ENCODE measurements around the gene FAM222B. TPM values are rescaled to one million over a fixed set of nuclear protein-coding genes. Genes with fewer than 3 reads are reported as not detected.

FAM222B gene
- total RNA-seq, 2 experiments from 2014 or later = 4.0 to 15.2 TPM

- Histone ChIP-seq H3K27ac (ENCODE audit: low read depth, low read length, poor library complexity, severe bottlenecking) (peak overlapping the region; percentile 29), H2AFZ (ENCODE audit: low read length) (no peak overlapping the region), H3K9me2 (ENCODE audit: insufficient read depth, low read length) (no peaks in the 10 kb centered on the region), H3K36me3 (ENCODE audit: insufficient read depth, low read length) (peaks cover 22% of the 10 kb centered on the region), H4K20me1 (ENCODE audit: insufficient read depth, low read length) (no peaks in the 10 kb centered on the region), H3K9me3 (ENCODE audit: low read length) (no peaks in the 10 kb centered on the region), H3K4me2 (ENCODE audit: low read length) (no peak overlapping the region), H3K4me1 (ENCODE audit: insufficient read depth, low read length, poor library complexity, severe bottlenecking) (peaks cover 75% of the 10 kb centered on the region), H3K79me2 (ENCODE audit: insufficient read depth, low read depth, low read length) (peaks cover 30% of the 10 kb centered on the region), H3K4me3 (ENCODE audit: low read depth, low read length, poor library complexity, severe bottlenecking) (no peak overlapping the region)
- intact Hi-C loops (cut with micrococcal nuclease; ENCODE audit: unreplicated experiment) = no loop called here
- ChIA-PET POLR2A (interaction anchor here (0.7 kb wide), 1 partner anchor 36 kb away, joined by 6 read pairs; no protein-coding TSS in a partner anchor), CTCF (ENCODE audit: unreplicated experiment) (no interaction called here)
- BruUV-seq (replicated peaks) = no TSS peak
- DNase-seq (ENCODE audit: low spot score) = no peak
- TF ChIP-seq EZH2phosphoT487 (IDR thresholded peaks at IDR 0.05; ENCODE audit: borderline replicate concordance, low read depth, low read length) (no peak), CTCF (conservative IDR thresholded peaks at IDR 0.05; ENCODE audit: low read length) (no peak)
Measured at GRCh38 chr17:28891201-28891600, 48.6 kb upstream of the FAM222B start.

GRCh38 chr17:28889996-28890395 lies 47.4 kb upstream of the FAM222B start:
- no peak for DNase-seq (ENCODE audit: low spot score)
- TF ChIP-seq EZH2phosphoT487 (IDR thresholded peaks at IDR 0.05; ENCODE audit: borderline replicate concordance, low read depth, low read length) (no peak), CTCF (conservative IDR thresholded peaks at IDR 0.05; ENCODE audit: low read length) (no peak)
- Histone ChIP-seq H3K27ac (ENCODE audit: low read depth, low read length, poor library complexity, severe bottlenecking) (no peak overlapping the region), H3K36me3 (ENCODE audit: insufficient read depth, low read length) (peaks cover 25% of the 10 kb centered on the region), H2AFZ (ENCODE audit: low read length) (no peak overlapping the region), H4K20me1 (ENCODE audit: insufficient read depth, low read length) (no peaks in the 10 kb centered on the region), H3K4me1 (ENCODE audit: insufficient read depth, low read length, poor library complexity, severe bottlenecking) (peaks cover 63% of the 10 kb centered on the region), H3K4me2 (ENCODE audit: low read length) (no peak overlapping the region), H3K9me3 (ENCODE audit: low read length) (no peaks in the 10 kb centered on the region), H3K79me2 (ENCODE audit: insufficient read depth, low read depth, low read length) (peaks cover 18% of the 10 kb centered on the region; the same call in 1 of the 2 replicates), H3K9me2 (ENCODE audit: insufficient read depth, low read length) (no peaks in the 10 kb centered on the region), H3K4me3 (ENCODE audit: low read depth, low read length, poor library complexity, severe bottlenecking) (no peak overlapping the region)
- ChIA-PET CTCF (ENCODE audit: unreplicated experiment) (no interaction called here), POLR2A (interaction anchor here (0.7 to 1.0 kb wide), 2 partner anchors 58 to 78 kb away, joined by 3 read pairs; no protein-coding TSS in a partner anchor)
- no TSS peak for BruUV-seq (replicated peaks)
- intact Hi-C loops (cut with micrococcal nuclease; ENCODE audit: unreplicated experiment) = no loop called here

- Histone ChIP-seq H4K20me1 (ENCODE audit: insufficient read depth, low read length) (no peaks in the 10 kb centered on the region), H3K79me2 (ENCODE audit: insufficient read depth, low read depth, low read length) (peaks cover 14% of the 10 kb centered on the region; the same call in 1 of the 2 replicates), H3K4me2 (ENCODE audit: low read length) (peak overlapping the region; percentile 46), H2AFZ (ENCODE audit: low read length) (no peak overlapping the region), H3K9me3 (ENCODE audit: low read length) (no peaks in the 10 kb centered on the region), H3K27ac (ENCODE audit: low read depth, low read length, poor library complexity, severe bottlenecking) (peak overlapping the region; percentile 26), H3K36me3 (ENCODE audit: insufficient read depth, low read length) (peaks cover 30% of the 10 kb centered on the region), H3K4me3 (ENCODE audit: low read depth, low read length, poor library complexity, severe bottlenecking) (no peak overlapping the region), H3K9me2 (ENCODE audit: insufficient read depth, low read length) (no peaks in the 10 kb centered on the region), H3K4me1 (ENCODE audit: insufficient read depth, low read length, poor library complexity, severe bottlenecking) (peaks cover 51% of the 10 kb centered on the region)
- ChIA-PET CTCF (ENCODE audit: unreplicated experiment) (interaction anchor here (0.6 kb wide), 3 partner anchors 9 to 163 kb away, joined by 3 read pairs; partner anchors contain the start of gene TLCD1), POLR2A (interaction anchor here (1.0 kb wide), 1 partner anchor 77 kb away, joined by 3 read pairs; no protein-coding TSS in a partner anchor)
- TF ChIP-seq EZH2phosphoT487 (IDR thresholded peaks at IDR 0.05; ENCODE audit: borderline replicate concordance, low read depth, low read length) (no peak), CTCF (conservative IDR thresholded peaks at IDR 0.05; ENCODE audit: low read length) (no peak)
- DNase-seq (ENCODE audit: low spot score) = no peak
- intact Hi-C loops (cut with micrococcal nuclease; ENCODE audit: unreplicated experiment) = no loop called here
- BruUV-seq (replicated peaks) = no TSS peak
Measured at GRCh38 chr17:28888832-28889231, 46.2 kb upstream of the FAM222B start.
